Activated CD4-positive, CD25-positive, alpha-beta regulatory T cell treated with anti-CD3 and anti-CD28 coated beads, Interleukin-2, amount 50 U/mL, for 24 hours (primary cell): Measurements from ENCODE around the gene TMEM219.
"Not testable (repeated sequence)": the region's sequence is repeated elsewhere in the genome, so short reads cannot be mapped to it uniquely, and the experiment has no call there.

Source experiments
- ATAC-seq, 2 donors: fragments of 150-1000 bp; cut with Tn5 transposase; one replicate each; pipeline ENCODE4 v1.10.0; 2021; ENCODE audit warnings: mild to moderate bottlenecking in 1 of 2, moderate library complexity in 1 of 2

Gene TMEM219

GRCh38 chr16:29961479-29962343 lies at the start of gene TMEM219:
TMEM219 (plus strand) TSS chr16:29962079; CDS start chr16:29963144, 1,065 bp downstream.
- ATAC-seq: peak; percentile 86 to 88

- ATAC-seq: no peak
Observed at GRCh38 chr16:29912087-29912486, 49.8 kb upstream of the TMEM219 start.

GRCh38 chr16:29913514-29913913 lies 48.4 kb upstream of the TMEM219 start:
- no peak for ATAC-seq

- ATAC-seq: peak in 1 of 2 donors; percentile 59
Observed at GRCh38 chr16:29915590-29916247, 46.2 kb upstream of the TMEM219 start.

- no peak for ATAC-seq
Observed at GRCh38 chr16:29916979-29917378, 44.9 kb upstream of the TMEM219 start.

- no peak for ATAC-seq
Observed at GRCh38 chr16:29920288-29921033, 41.4 kb upstream of the TMEM219 start.

GRCh38 chr16:29921034-29921385 lies 40.9 kb upstream of the TMEM219 start:
- ATAC-seq: no peak

- no peak for ATAC-seq
Observed at GRCh38 chr16:29922326-29922725, 39.6 kb upstream of the TMEM219 start.

GRCh38 chr16:29922986-29923501 lies 38.8 kb upstream of the TMEM219 start:
- no peak for ATAC-seq

- no peak for ATAC-seq
Observed at GRCh38 chr16:29925105-29925756, 36.6 kb upstream of the TMEM219 start.

- peak; percentile 91 to 94 for ATAC-seq
Observed at GRCh38 chr16:29925781-29926710, 35.8 kb upstream of the TMEM219 start, which contains the start of gene KCTD13. KCTD13 (minus strand) TSS chr16:29926226; CDS start chr16:29926033, 193 bp downstream.

GRCh38 chr16:29926711-29927052 lies 35.2 kb upstream of the TMEM219 start:
- ATAC-seq: no peak

- no peak for ATAC-seq
Observed at GRCh38 chr16:29927070-29927905, 34.6 kb upstream of the TMEM219 start.

- ATAC-seq: not testable (repeated sequence)
Observed at GRCh38 chr16:29931750-29932149, 30.1 kb upstream of the TMEM219 start.

GRCh38 chr16:29940656-29941055 lies 21.2 kb upstream of the TMEM219 start:
- ATAC-seq: no peak

GRCh38 chr16:29943846-29944799 lies 17.8 kb upstream of the TMEM219 start:
- ATAC-seq: no peak

- no peak for ATAC-seq
Observed at GRCh38 chr16:29947897-29948296, 14.0 kb upstream of the TMEM219 start.

- no peak for ATAC-seq
Observed at GRCh38 chr16:29950806-29951461, 10.9 kb upstream of the TMEM219 start.
